OCI-LY7 (cell line): ENCODE results near the gene PLEKHG1.

Source experiments
- EZH2phosphoT487 ChIP-seq: fragments of 200-600 bp; sonication (generic); IDR thresholded peaks from 2 replicates; pipeline ENCODE4 v1.6.1; 2018; ENCODE audit warnings: low read depth, borderline replicate concordance, mild to moderate bottlenecking, mixed run types, antibody characterized with exemption, low read length, moderate library complexity, mixed read lengths
- TF ChIP-seq, protein P1 (sequence below): fragments of 200-600 bp; sonication (generic); conservative IDR thresholded peaks from 2 replicates; pipeline ENCODE4 v1.5.1; 2014; ENCODE audit warnings: mild to moderate bottlenecking, antibody characterized with exemption, low read length, moderate library complexity, mixed read lengths

DNA sequence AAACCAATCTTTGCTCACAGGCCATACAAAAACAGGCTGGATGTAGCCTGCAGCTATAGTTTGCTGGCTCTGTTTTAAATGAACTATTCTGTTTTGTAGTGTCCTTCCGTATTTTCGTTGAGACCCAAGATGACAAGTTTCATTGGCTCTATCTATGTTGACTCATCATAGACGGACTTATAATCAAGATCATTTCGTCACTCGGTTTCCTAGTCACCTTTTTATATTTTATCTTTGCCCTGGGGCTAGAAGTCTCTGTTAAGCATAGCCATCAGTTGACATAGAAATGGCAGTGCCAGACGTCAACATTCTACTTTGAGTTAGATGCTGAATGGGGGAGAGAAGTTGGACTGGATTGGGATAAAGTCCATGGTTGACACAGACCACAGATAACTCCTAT is 4.8 kb downstream of the PLEKHG1 start:
- TF ChIP-seq, protein P1, sequence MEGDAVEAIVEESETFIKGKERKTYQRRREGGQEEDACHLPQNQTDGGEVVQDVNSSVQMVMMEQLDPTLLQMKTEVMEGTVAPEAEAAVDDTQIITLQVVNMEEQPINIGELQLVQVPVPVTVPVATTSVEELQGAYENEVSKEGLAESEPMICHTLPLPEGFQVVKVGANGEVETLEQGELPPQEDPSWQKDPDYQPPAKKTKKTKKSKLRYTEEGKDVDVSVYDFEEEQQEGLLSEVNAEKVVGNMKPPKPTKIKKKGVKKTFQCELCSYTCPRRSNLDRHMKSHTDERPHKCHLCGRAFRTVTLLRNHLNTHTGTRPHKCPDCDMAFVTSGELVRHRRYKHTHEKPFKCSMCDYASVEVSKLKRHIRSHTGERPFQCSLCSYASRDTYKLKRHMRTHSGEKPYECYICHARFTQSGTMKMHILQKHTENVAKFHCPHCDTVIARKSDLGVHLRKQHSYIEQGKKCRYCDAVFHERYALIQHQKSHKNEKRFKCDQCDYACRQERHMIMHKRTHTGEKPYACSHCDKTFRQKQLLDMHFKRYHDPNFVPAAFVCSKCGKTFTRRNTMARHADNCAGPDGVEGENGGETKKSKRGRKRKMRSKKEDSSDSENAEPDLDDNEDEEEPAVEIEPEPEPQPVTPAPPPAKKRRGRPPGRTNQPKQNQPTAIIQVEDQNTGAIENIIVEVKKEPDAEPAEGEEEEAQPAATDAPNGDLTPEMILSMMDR = no peak
- TF ChIP-seq EZH2phosphoT487 = no peak
